GM12872 (cell line): ENCODE data around the gene PCLAF.

ENCODE experiments used
- TF ChIP-seq, protein P1 (sequence below): IDR thresholded peaks from 3 replicates; pipeline ENCODE4 v1.5.1; 2011; ENCODE audit warnings: low read depth, mild to moderate bottlenecking, low read length, moderate library complexity; ENCODE audit not compliant: insufficient read depth

Gene PCLAF

DNA sequence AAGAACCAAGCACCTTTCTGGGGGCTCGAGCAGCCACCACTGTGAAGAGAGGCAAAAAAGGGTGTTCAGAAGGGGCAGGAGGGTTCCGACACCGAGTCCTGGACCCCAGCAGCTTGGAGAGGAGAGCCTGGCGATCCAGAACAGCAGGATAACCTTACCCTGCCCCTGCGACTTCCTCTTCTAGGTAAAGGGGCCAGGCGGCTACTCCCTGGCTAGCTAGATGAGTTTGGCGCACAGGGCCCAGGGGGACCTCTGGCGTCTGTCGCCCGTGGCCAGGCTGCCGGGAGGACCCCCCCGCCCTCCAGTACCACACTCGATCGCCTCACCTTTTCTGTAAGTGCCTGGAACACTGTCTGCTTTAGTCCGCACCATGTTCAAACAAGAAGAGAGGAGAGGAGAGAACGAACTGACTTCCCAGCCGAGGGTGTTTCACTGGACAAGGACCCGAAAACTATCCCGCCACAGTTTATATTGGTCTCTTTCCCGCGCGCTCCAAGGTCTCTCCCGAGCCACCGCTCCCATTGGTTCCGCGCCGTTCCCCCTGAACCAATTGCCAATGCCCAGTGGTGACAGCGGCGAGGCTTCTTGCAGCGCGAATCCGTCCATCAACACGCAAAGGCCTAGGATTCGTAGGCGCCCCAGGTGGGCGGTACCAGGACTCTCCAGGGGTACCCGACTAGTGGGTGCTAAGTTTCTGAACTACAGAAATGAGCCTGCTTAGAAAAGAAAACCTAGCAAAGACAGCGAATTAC is at the start of gene PCLAF:
Gene PCLAF (minus strand): TSS at position 442 of the 752 bp plus-strand sequence. CDS start 70 bp downstream, at position 372.
- TF ChIP-seq, protein P1, sequence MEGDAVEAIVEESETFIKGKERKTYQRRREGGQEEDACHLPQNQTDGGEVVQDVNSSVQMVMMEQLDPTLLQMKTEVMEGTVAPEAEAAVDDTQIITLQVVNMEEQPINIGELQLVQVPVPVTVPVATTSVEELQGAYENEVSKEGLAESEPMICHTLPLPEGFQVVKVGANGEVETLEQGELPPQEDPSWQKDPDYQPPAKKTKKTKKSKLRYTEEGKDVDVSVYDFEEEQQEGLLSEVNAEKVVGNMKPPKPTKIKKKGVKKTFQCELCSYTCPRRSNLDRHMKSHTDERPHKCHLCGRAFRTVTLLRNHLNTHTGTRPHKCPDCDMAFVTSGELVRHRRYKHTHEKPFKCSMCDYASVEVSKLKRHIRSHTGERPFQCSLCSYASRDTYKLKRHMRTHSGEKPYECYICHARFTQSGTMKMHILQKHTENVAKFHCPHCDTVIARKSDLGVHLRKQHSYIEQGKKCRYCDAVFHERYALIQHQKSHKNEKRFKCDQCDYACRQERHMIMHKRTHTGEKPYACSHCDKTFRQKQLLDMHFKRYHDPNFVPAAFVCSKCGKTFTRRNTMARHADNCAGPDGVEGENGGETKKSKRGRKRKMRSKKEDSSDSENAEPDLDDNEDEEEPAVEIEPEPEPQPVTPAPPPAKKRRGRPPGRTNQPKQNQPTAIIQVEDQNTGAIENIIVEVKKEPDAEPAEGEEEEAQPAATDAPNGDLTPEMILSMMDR, result peak; percentile 8; the same call in 1 of the 3 replicates

GRCh38 chr15:64430000-64430735 is 48.9 kb upstream of the PCLAF start:
- TF ChIP-seq, protein P1, result no peak

- TF ChIP-seq, protein P1, result no peak
Measured at GRCh38 chr15:64429448-64429847, 48.2 kb upstream of the PCLAF start.

- TF ChIP-seq, protein P1, result peak; percentile 15; the same call in 1 of the 3 replicates
Measured at GRCh38 chr15:64426845-64427465, 45.7 kb upstream of the PCLAF start.

DNA sequence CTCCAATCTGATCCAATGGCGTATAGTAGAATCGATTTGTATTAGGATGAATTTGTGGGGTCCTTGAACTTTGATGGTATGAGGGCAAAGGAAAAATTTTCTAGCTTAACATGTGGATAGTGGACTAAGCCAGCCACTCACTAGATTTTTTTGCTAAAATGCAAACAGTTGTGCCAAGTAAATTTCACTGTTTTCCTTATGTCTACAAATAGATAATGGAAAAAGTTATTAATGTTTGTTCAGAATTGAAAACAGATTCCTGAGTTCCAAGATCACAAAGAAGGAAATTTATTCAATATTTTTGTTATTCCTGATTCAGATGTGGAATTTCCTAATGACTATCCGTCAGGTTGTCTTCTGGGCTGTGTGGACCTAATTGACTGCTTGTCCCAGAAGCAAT is 44.0 kb upstream of the PCLAF start:
- TF ChIP-seq, protein P1, result no peak

GRCh38 chr15:64423970-64424369 is 42.7 kb upstream of the PCLAF start:
- TF ChIP-seq, protein P1, result no peak

- TF ChIP-seq, protein P1, result no peak
Measured at GRCh38 chr15:64422697-64423096, 41.5 kb upstream of the PCLAF start.
